Neural cell (in vitro differentiated cells): ENCODE results near the gene SERPINE1. TPM values are rescaled to one million over a fixed set of nuclear protein-coding genes. Genes with fewer than 3 reads are reported as not detected.
"Not testable (repeated sequence)": the region's sequence is repeated elsewhere in the genome, so short reads cannot be mapped to it uniquely, and the experiment has no call there.

Source experiments
- H2AFZ ChIP-seq: fragments of 200-600, 300-800 bp; sonication (generic), shearing (Covaris generic); 2 replicates; pipeline ENCODE4 v1.6.0; 2014; ENCODE audit warnings: low read depth, mild to moderate bottlenecking, antibody characterized with exemption, low read length, moderate library complexity
- H3F3A ChIP-seq: fragments of 200-600 bp; shearing (Covaris generic); 2 replicates; pipeline ENCODE4 v1.6.1; 2016; ENCODE audit warnings: mild to moderate bottlenecking, moderate library complexity, mixed read lengths, antibody characterized with exemption, low read length; ENCODE audit not compliant: insufficient read depth, poor library complexity, severe bottlenecking
- H3K27ac ChIP-seq: fragments of 200-600, 300-800 bp; sonication (generic), shearing (Covaris generic); 2 replicates; pipeline ENCODE4 v1.5.1; 2014; ENCODE audit warnings: mild to moderate bottlenecking, low read length, moderate library complexity
- H3K27me3 ChIP-seq: fragments of 300-800, 200-600 bp; sonication (generic), shearing (Covaris generic); 2 replicates; pipeline ENCODE4 v1.6.0; 2014; ENCODE audit warnings: mild to moderate bottlenecking, low read depth, low read length, moderate library complexity; ENCODE audit not compliant: insufficient read depth
- H3K36me3 ChIP-seq: fragments of 300-800, 200-600 bp; sonication (generic), shearing (Covaris generic); 2 replicates; pipeline ENCODE4 v1.5.1; 2014; ENCODE audit warnings: mild to moderate bottlenecking, antibody characterized with exemption, low read length, moderate library complexity; ENCODE audit not compliant: insufficient read depth
- H3K4me2 ChIP-seq: fragments of 300-800, 200-600 bp; sonication (generic), shearing (Covaris generic); 2 replicates; pipeline ENCODE4 v1.6.0; 2014; ENCODE audit warnings: mild to moderate bottlenecking, low read length
- H3K4me3 ChIP-seq: fragments of 300-800, 200-600 bp; sonication (generic), shearing (Covaris generic); 2 replicates; pipeline ENCODE4 v1.5.1; 2014; ENCODE audit warnings: mild to moderate bottlenecking, low read length, moderate library complexity
- H3K79me2 ChIP-seq: fragments of 200-600 bp; shearing (Covaris generic); replicated peaks from 2 replicates; pipeline ENCODE4 v1.6.0; 2014; ENCODE audit warnings: mild to moderate bottlenecking, low read length, moderate library complexity; ENCODE audit not compliant: insufficient read depth
- H3K9ac ChIP-seq: fragments of 300-800, 200-600 bp; sonication (generic), shearing (Covaris generic); 2 replicates; pipeline ENCODE4 v1.6.1; 2016; ENCODE audit warnings: mild to moderate bottlenecking, low read length, mixed read lengths
- H3K9me2 ChIP-seq: fragments of 200-600 bp; shearing (Covaris generic); 2 replicates; pipeline ENCODE4 v1.6.1; 2016; ENCODE audit warnings: mild to moderate bottlenecking, low read length, mixed read lengths; ENCODE audit not compliant: insufficient read depth
- H3K9me3 ChIP-seq: fragments of 200-600, 300-800 bp; sonication (generic), shearing (Covaris generic); 2 replicates; pipeline ENCODE4 v1.6.1; 2016; ENCODE audit warnings: mild to moderate bottlenecking, mixed run types, low read length, moderate library complexity, mixed read lengths
- H4K20me1 ChIP-seq: fragments of 200-600 bp; shearing (Covaris generic); 2 replicates; pipeline ENCODE4 v1.6.1; 2016; ENCODE audit warnings: mild to moderate bottlenecking, mixed run types; ENCODE audit not compliant: insufficient read depth
- CTCF ChIP-seq: fragments of 450-650 bp; IDR thresholded peaks from 2 replicates; pipeline ENCODE4 v1.5.1; 2014; ENCODE audit warnings: antibody characterized with exemption, mild to moderate bottlenecking, moderate library complexity; ENCODE audit not compliant: poor library complexity, severe bottlenecking
- EP300 ChIP-seq: fragments of 450-650 bp; conservative IDR thresholded peaks from 2 replicates; pipeline ENCODE4 v1.6.1; 2014; ENCODE audit warnings: antibody characterized with exemption, mild to moderate bottlenecking, moderate library complexity; ENCODE audit not compliant: poor library complexity, severe bottlenecking
- EZH2 ChIP-seq: fragments of 200-600, 300-800 bp; shearing (Covaris generic), sonication (generic); IDR thresholded peaks from 2 replicates; pipeline ENCODE4 v1.6.1; 2014; ENCODE audit warnings: antibody characterized with exemption, low read length, borderline replicate concordance, mild to moderate bottlenecking; ENCODE audit not compliant: insufficient read depth, poor library complexity, severe bottlenecking
- MXI1 ChIP-seq: fragments of 450-650 bp; conservative IDR thresholded peaks from 2 replicates; pipeline ENCODE4 v1.6.1; 2014; ENCODE audit warnings: antibody characterized with exemption, mild to moderate bottlenecking; ENCODE audit not compliant: poor library complexity, severe bottlenecking
- POLR2AphosphoS5 ChIP-seq: IDR thresholded peaks from 2 replicates; pipeline ENCODE4 v1.6.1; 2012
- RAD21 ChIP-seq: fragments of 450-650 bp; conservative IDR thresholded peaks from 2 replicates; pipeline ENCODE4 v1.6.1; 2014; ENCODE audit warnings: antibody characterized with exemption, mild to moderate bottlenecking, moderate library complexity
- REST ChIP-seq: IDR thresholded peaks from 2 replicates; pipeline ENCODE4 v1.6.1; 2012; ENCODE audit warnings: borderline replicate concordance
- SMC3 ChIP-seq: fragments of 450-650 bp; conservative IDR thresholded peaks from 2 replicates; pipeline ENCODE4 v1.6.1; 2014; ENCODE audit warnings: antibody characterized with exemption, mild to moderate bottlenecking, moderate library complexity; ENCODE audit not compliant: poor library complexity
- TAF1 ChIP-seq: IDR thresholded peaks from 2 replicates; pipeline ENCODE4 v1.6.1; 2012; ENCODE audit warnings: low read depth
- polyA plus RNA-seq: library from polyadenylated mRNA; depleted of rRNA; stranded (reverse); fragments of >200 nt; gene quantifications from 2 replicates; pipeline ENCODE4 v1.2.3, GENCODE V29; 2014

The SERPINE1 gene
- polyA plus RNA-seq, 1 donor from 2014 or later, result 0.12 TPM

GRCh38 chr7:101119876-101120275 is 7.0 kb upstream of the SERPINE1 start:
- no peaks in the 10 kb centered on the region for H4K20me1 ChIP-seq
- no peaks in the 10 kb centered on the region for H3K79me2 ChIP-seq
- no peak overlapping the region for H2AFZ ChIP-seq
- H3K9ac ChIP-seq, result no peak overlapping the region
- no peaks in the 10 kb centered on the region for H3K9me3 ChIP-seq
- H3K4me2 ChIP-seq, result no peak overlapping the region
- no peaks in the 10 kb centered on the region for H3K36me3 ChIP-seq
- no peak overlapping the region for H3K4me3 ChIP-seq
- H3K27ac ChIP-seq, result no peak overlapping the region
- TF ChIP-seq EZH2, result no peak
- no peak for TF ChIP-seq EP300
- TF ChIP-seq REST, result no peak
- no peak for TF ChIP-seq SMC3
- TF ChIP-seq TAF1, result no peak
- no peak for TF ChIP-seq CTCF
- no peak for TF ChIP-seq POLR2AphosphoS5
- TF ChIP-seq RAD21, result no peak
- TF ChIP-seq MXI1, result no peak
- H3K9me2 ChIP-seq, result no peaks in the 10 kb centered on the region
- no peaks in the 10 kb centered on the region for H3F3A ChIP-seq
- H3K27me3 ChIP-seq, result no peaks in the 10 kb centered on the region

- Histone ChIP-seq H3F3A (no peaks in the 10 kb centered on the region), H3K79me2 (no peaks in the 10 kb centered on the region), H3K9me3 (no peaks in the 10 kb centered on the region), H3K4me3 (no peak overlapping the region), H2AFZ (no peak overlapping the region), H4K20me1 (no peaks in the 10 kb centered on the region), H3K36me3 (no peaks in the 10 kb centered on the region), H3K27me3 (no peaks in the 10 kb centered on the region), H3K9me2 (no peaks in the 10 kb centered on the region), H3K9ac (no peak overlapping the region), H3K4me2 (no peak overlapping the region), H3K27ac (no peak overlapping the region)
- no peak for TF ChIP-seq TAF1
- no peak for TF ChIP-seq POLR2AphosphoS5
- no peak for TF ChIP-seq EP300
- TF ChIP-seq CTCF, result no peak
- TF ChIP-seq REST, result no peak
- TF ChIP-seq RAD21, result no peak
- no peak for TF ChIP-seq SMC3
- TF ChIP-seq MXI1, result no peak
Observed at GRCh38 chr7:101120315-101120714, 6.6 kb upstream of the SERPINE1 start.

GRCh38 chr7:101121631-101121990 is 5.3 kb upstream of the SERPINE1 start:
- H3K27ac ChIP-seq, H3K27me3 ChIP-seq, H3K79me2 ChIP-seq, H3F3A ChIP-seq, H3K9ac ChIP-seq, H2AFZ ChIP-seq, H4K20me1 ChIP-seq, H3K4me2 ChIP-seq, H3K9me2 ChIP-seq, H3K36me3 ChIP-seq, H3K9me3 ChIP-seq, H3K4me3 ChIP-seq: not testable (repeated sequence)
